Measurements from ENCODE around the gene MACROH2A1. TPM values are rescaled to one million over a fixed set of nuclear protein-coding genes. Genes with fewer than 3 reads are reported as not detected.

The MACROH2A1 gene
- total RNA-seq, 4 donors from 2014 or later: 196 to 251 (median 209) TPM

DNA sequence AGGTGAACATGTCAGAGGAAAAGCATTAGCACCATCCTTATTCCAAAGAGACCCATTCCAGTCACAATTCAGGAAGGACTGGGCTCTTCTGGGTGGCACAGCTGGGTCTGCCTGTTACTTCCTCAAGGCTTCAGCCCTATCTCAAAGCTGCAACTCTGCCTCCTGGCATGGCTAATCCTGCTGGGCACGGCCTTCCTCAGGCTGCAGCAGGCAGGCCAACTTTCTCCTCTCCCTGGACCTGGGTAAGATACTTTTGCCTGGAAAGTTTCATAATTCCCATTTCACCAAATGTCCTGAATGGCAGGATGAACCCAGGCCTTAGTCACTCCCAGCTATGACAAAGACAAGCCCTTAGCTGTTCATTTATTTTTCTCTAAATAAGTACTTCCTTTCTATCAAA lies 50.1 kb downstream of the MACROH2A1 start:
- Histone ChIP-seq H3K4me3 (no peak overlapping the region), H3K4me1 (peaks cover 12% of the 10 kb centered on the region), H3K9me3 (no peaks in the 10 kb centered on the region), H3K27me3 (no peaks in the 10 kb centered on the region), H3K27ac (no peak overlapping the region), H3K36me3 (peaks cover 58% of the 10 kb centered on the region)
- 55% methylated on average over 1 of the region's 1 CpG for WGBS
- TF ChIP-seq POLR2A (IDR thresholded peaks at IDR 0.05) (no peak), EP300 (IDR thresholded peaks at IDR 0.05) (no peak), POLR2AphosphoS5 (IDR thresholded peaks at IDR 0.05) (no peak)
- TF ChIP-seq, protein P1, sequence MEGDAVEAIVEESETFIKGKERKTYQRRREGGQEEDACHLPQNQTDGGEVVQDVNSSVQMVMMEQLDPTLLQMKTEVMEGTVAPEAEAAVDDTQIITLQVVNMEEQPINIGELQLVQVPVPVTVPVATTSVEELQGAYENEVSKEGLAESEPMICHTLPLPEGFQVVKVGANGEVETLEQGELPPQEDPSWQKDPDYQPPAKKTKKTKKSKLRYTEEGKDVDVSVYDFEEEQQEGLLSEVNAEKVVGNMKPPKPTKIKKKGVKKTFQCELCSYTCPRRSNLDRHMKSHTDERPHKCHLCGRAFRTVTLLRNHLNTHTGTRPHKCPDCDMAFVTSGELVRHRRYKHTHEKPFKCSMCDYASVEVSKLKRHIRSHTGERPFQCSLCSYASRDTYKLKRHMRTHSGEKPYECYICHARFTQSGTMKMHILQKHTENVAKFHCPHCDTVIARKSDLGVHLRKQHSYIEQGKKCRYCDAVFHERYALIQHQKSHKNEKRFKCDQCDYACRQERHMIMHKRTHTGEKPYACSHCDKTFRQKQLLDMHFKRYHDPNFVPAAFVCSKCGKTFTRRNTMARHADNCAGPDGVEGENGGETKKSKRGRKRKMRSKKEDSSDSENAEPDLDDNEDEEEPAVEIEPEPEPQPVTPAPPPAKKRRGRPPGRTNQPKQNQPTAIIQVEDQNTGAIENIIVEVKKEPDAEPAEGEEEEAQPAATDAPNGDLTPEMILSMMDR (IDR thresholded peaks at IDR 0.05): no peak
- peak in 1 of 2 donors; percentile 35 for DNase-seq (ENCODE audit: low spot score in 2 of 2)

GRCh38 chr5:135347392-135347791 lies 51.6 kb downstream of the MACROH2A1 start:
- peak in 1 of 2 donors; percentile 25 for DNase-seq (ENCODE audit: low spot score in 2 of 2)
- Histone ChIP-seq H3K36me3 (peaks cover 63% of the 10 kb centered on the region), H3K27ac (no peak overlapping the region), H3K9me3 (no peaks in the 10 kb centered on the region), H3K4me3 (no peak overlapping the region), H3K4me1 (peaks cover 4% of the 10 kb centered on the region), H3K27me3 (no peaks in the 10 kb centered on the region)
- WGBS: 85% methylated on average over 3 of the region's 4 CpGs
- TF ChIP-seq, protein P1 (IDR thresholded peaks at IDR 0.05): no peak
- TF ChIP-seq EP300 (IDR thresholded peaks at IDR 0.05) (no peak), POLR2AphosphoS5 (IDR thresholded peaks at IDR 0.05) (no peak), POLR2A (IDR thresholded peaks at IDR 0.05) (no peak)

GRCh38 chr5:135345956-135346731 lies 52.9 kb downstream of the MACROH2A1 start:
- DNase-seq (ENCODE audit: low spot score in 2 of 2): peak in 1 of 2 donors; percentile 39
- H3K27me3 ChIP-seq: no peaks in the 10 kb centered on the region
- WGBS: 86% methylated on average over 5 of the region's 5 CpGs
- no peak overlapping the region for H3K4me3 ChIP-seq
- H3K27ac ChIP-seq: no peak overlapping the region
- peaks cover 68% of the 10 kb centered on the region for H3K36me3 ChIP-seq
- TF ChIP-seq POLR2AphosphoS5 (IDR thresholded peaks at IDR 0.05): no peak
- TF ChIP-seq, protein P1 (IDR thresholded peaks at IDR 0.05): no peak
- no peak for TF ChIP-seq EP300 (IDR thresholded peaks at IDR 0.05)
- no peak for TF ChIP-seq POLR2A (IDR thresholded peaks at IDR 0.05)
- H3K9me3 ChIP-seq: no peaks in the 10 kb centered on the region
- H3K4me1 ChIP-seq: peaks cover 4% of the 10 kb centered on the region

DNA sequence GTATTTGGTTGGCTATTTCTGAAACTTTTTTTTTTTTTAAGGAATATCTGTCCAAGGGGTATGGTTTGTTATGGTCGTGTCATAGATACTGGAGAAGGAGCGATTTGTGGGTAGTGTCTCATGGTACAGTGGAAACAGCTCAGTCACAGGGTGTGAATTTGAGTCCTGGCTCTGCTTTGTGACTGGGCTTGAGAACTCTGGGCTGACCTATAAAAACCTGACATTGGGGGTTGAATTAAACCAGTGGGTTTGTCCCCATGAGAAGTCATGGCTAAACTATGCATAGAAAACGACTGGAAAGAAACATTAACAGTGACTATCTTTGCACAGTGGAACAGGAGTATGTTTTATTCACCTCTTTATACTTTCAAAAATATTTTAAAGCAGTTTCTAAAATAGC lies 54.7 kb downstream of the MACROH2A1 start:
- no peak for DNase-seq (ENCODE audit: low spot score in 2 of 2)
- TF ChIP-seq, protein P1 (IDR thresholded peaks at IDR 0.05): no peak
- no peak for TF ChIP-seq EP300 (IDR thresholded peaks at IDR 0.05)
- TF ChIP-seq POLR2A (IDR thresholded peaks at IDR 0.05): no peak
- H3K27ac ChIP-seq: no peak overlapping the region
- H3K4me3 ChIP-seq: no peak overlapping the region
- H3K4me1 ChIP-seq: peaks cover 4% of the 10 kb centered on the region
- WGBS: 89% methylated on average over 3 of the region's 3 CpGs
- peaks cover 73% of the 10 kb centered on the region for H3K36me3 ChIP-seq
- no peaks in the 10 kb centered on the region for H3K27me3 ChIP-seq
- H3K9me3 ChIP-seq: no peaks in the 10 kb centered on the region

DNA sequence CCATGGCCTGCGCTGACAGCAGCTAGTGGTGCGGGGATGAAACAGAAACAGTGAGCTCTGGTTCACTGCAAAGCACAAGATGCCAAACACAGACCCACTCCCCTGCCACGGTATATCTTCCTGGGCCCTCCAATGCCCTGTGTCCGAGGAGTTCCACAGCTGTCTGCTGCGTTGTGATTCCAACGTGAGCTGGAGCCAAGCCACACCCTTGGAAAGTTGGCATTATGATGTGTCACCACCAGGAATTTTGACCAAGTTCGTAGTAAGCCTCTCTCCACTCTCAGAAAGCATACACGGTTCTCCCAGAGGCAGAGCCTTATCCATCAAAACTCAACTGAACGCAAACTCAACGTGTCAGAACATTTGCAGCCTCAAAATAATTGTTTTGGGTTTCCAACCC lies 55.6 kb downstream of the MACROH2A1 start:
- H3K9me3 ChIP-seq: no peaks in the 10 kb centered on the region
- WGBS: 60% methylated on average over 10 of the region's 10 CpGs
- peaks cover 80% of the 10 kb centered on the region for H3K36me3 ChIP-seq
- H3K27me3 ChIP-seq: no peaks in the 10 kb centered on the region
- peaks cover 2% of the 10 kb centered on the region for H3K4me1 ChIP-seq
- TF ChIP-seq POLR2AphosphoS5 (IDR thresholded peaks at IDR 0.05): no peak
- no peak for TF ChIP-seq POLR2A (IDR thresholded peaks at IDR 0.05)
- no peak for TF ChIP-seq EP300 (IDR thresholded peaks at IDR 0.05)
- TF ChIP-seq, protein P1 (IDR thresholded peaks at IDR 0.05): no peak
- H3K27ac ChIP-seq: no peak overlapping the region
- DNase-seq (ENCODE audit: low spot score in 2 of 2): peak; percentile 24 to 44
- no peak overlapping the region for H3K4me3 ChIP-seq
